K562 (cell line): Measurements from ENCODE around the gene PHF10. TPM values are rescaled to one million over a fixed set of nuclear protein-coding genes. Genes with fewer than 3 reads are reported as not detected.

ENCODE experiments used
- CUX1 ChIP-seq: fragments of 200-800 bp; sonication (Bioruptor generic); IDR thresholded peaks from 2 replicates; pipeline ENCODE4 v1.6.1; 2016; ENCODE audit warnings: missing genetic modification characterization, missing compliant biosample characterization
- DDX20 ChIP-seq: fragments of 450-650 bp; IDR thresholded peaks from 2 replicates; pipeline ENCODE4 v1.6.1; 2016; ENCODE audit warnings: missing genetic modification characterization, low read depth, mild to moderate bottlenecking, missing compliant biosample characterization, moderate library complexity
- EP400 ChIP-seq: fragments of 450-650 bp; IDR thresholded peaks from 2 replicates; pipeline ENCODE4 v1.6.1; 2017; ENCODE audit warnings: antibody characterized with exemption, mild to moderate bottlenecking, moderate library complexity
- HDGF ChIP-seq: fragments of 450-650 bp; IDR thresholded peaks from 2 replicates; pipeline ENCODE4 v1.6.1; 2016
- HNRNPL ChIP-seq: fragments of 200-400 bp; formaldehyde crosslinking; IDR thresholded peaks from 2 replicates; pipeline ENCODE4 v1.6.1; 2017; ENCODE audit warnings: low read depth, mild to moderate bottlenecking, low read length
- HNRNPLL ChIP-seq: fragments of 200-400 bp; formaldehyde crosslinking; IDR thresholded peaks from 2 replicates; pipeline ENCODE4 v1.6.1; 2017; ENCODE audit warnings: low read length, low read depth, mild to moderate bottlenecking; ENCODE audit not compliant: poor library complexity, severe bottlenecking
- IRF2 ChIP-seq: sonication (generic); formaldehyde crosslinking; IDR thresholded peaks from 2 replicates; pipeline ENCODE4 v1.8.1; 2022; ENCODE audit warnings: mild to moderate bottlenecking, missing genetic modification reagents
- IRF9 ChIP-seq: fragments of 450-650 bp; IDR thresholded peaks from 2 replicates; pipeline ENCODE4 v1.6.1; 2016; ENCODE audit warnings: missing biosample characterization, missing genetic modification characterization
- KDM5B ChIP-seq: fragments of 200-600 bp; sonication (generic); IDR thresholded peaks from 2 replicates; pipeline ENCODE4 v1.6.1; 2012; ENCODE audit warnings: low read depth, mild to moderate bottlenecking, moderate library complexity, low read length, control low read depth, inconsistent platforms; ENCODE audit not compliant: insufficient replicate concordance
- LCOR ChIP-seq: sonication (generic); formaldehyde crosslinking; IDR thresholded peaks from 2 replicates; pipeline ENCODE4 v1.8.0; 2022; ENCODE audit warnings: mild to moderate bottlenecking, missing genetic modification reagents
- NFYB ChIP-seq: IDR thresholded peaks from 2 replicates; pipeline ENCODE4 v1.6.1; 2011; ENCODE audit warnings: mild to moderate bottlenecking, moderate library complexity; ENCODE audit not compliant: insufficient read length; ENCODE audit errors: extremely low read depth
- NR3C1 ChIP-seq: sonication (generic); formaldehyde crosslinking; IDR thresholded peaks from 2 replicates; pipeline ENCODE4 v1.8.1; 2022; ENCODE audit warnings: missing genetic modification reagents
- NRF1 ChIP-seq, 2 experiments: fragments of 450-650 bp; IDR thresholded peaks in 1 of 2; conservative IDR thresholded peaks in 1 of 2; 2 replicates each; pipeline ENCODE4 v1.6.1; 2014; ENCODE audit warnings: mild to moderate bottlenecking in 2 of 2
- PCBP1 ChIP-seq: fragments of 200-400 bp; formaldehyde crosslinking; IDR thresholded peaks from 2 replicates; pipeline ENCODE4 v1.6.1; 2018; ENCODE audit warnings: mild to moderate bottlenecking, low read depth, low read length; ENCODE audit not compliant: poor library complexity, severe bottlenecking
- RBFOX2 ChIP-seq: fragments of 200-400 bp; formaldehyde crosslinking; IDR thresholded peaks from 2 replicates; pipeline ENCODE4 v1.6.1; 2017; ENCODE audit warnings: low read depth, mild to moderate bottlenecking, low read length, moderate library complexity
- RHOXF2B ChIP-seq: fragments of 250-450 bp; sonication (Bioruptor Pico); conservative IDR thresholded peaks from 2 replicates; pipeline ENCODE4 v1.5.1; 2021
- TBP ChIP-seq: optimal IDR thresholded peaks from 2 replicates; pipeline ENCODE3; 2011; ENCODE audit warnings: low read depth, low read length, improper control_type of control experiment
- TEAD1 ChIP-seq, 2 experiments: fragments of 450-650 bp in 1 of 2; sonication (generic) in 1 of 2; formaldehyde crosslinking; IDR thresholded peaks; 2 replicates each; pipeline versions ENCODE4 v1.4.0 to v1.8.0; 2020 to 2022; ENCODE audit warnings: mild to moderate bottlenecking in 2 of 2, missing genetic modification reagents in 1 of 2
- TGIF2 ChIP-seq: sonication (generic); formaldehyde crosslinking; IDR thresholded peaks from 2 replicates; pipeline ENCODE4 v1.8.1; 2022; ENCODE audit warnings: mild to moderate bottlenecking, missing genetic modification reagents, moderate library complexity
- ZNF740 ChIP-seq, 3 experiments: fragments of 200-800 bp in 1 of 3; sonication (Bioruptor generic) in 1 of 3; sonication (generic) in 1 of 3; formaldehyde crosslinking in 1 of 3; IDR thresholded peaks; 2 replicates each; pipeline versions ENCODE4 v1.6.1 to v1.8.0; 2016 to 2022; ENCODE audit warnings: mild to moderate bottlenecking in 2 of 3, missing compliant biosample characterization in 2 of 3, missing genetic modification characterization in 2 of 3, missing genetic modification reagents in 1 of 3
- polyA plus RNA-seq, 8 experiments: library from polyadenylated mRNA; depleted of rRNA in 4 of 8; stranded (reverse) in 5 of 8; unstranded in 3 of 8; fragments of >200 nt; fragmentation: Nextera tagmentation in 2 of 8; fragmentation: Illumina TruSeq in 1 of 8; extraction: Ambion mirVana in 2 of 8; extraction: Trizol in 1 of 8; gene quantifications; 2 replicates each; pipeline versions ENCODE4 v1.2.1 to v1.2.3, GENCODE V29; 2011 to 2014; ENCODE audit warnings: inconsistent platforms in 1 of 8, missing spikeins in 1 of 8
- total RNA-seq, 7 experiments: library from RNA; depleted of rRNA in 6 of 7; stranded (reverse); fragments of >200 nt in 6 of 7; fragmentation: Illumina TruSeq in 2 of 7; extraction: Trizol in 2 of 7; gene quantifications; 2 replicates each; pipeline versions ENCODE4 v1.2.1 to v1.2.3, GENCODE V29; 2011 to 2021; ENCODE audit warnings: low replicate concordance in 1 of 7

Gene PHF10
- total and polyA plus RNA-seq, 9 of the 15 experiments (the other 6 are each of a cell fraction or from before 2014, with no cell fraction given), result 23.9 to 88.9 (median 46.0) TPM

- TF ChIP-seq IRF9 (tag), result no peak
- TF ChIP-seq CUX1 (CRISPR knock-in tag), result 0 out of 2 replicates have a peak, but pooled peaks have one; percentile 28
- peak; percentile 64 for TF ChIP-seq ZNF740 (CRISPR knock-in tag; IDR thresholded peaks at IDR 0.05)
- no peak; a peak in 1 of 4 replicates for TF ChIP-seq ZNF740 (tag; IDR thresholded peaks at IDR 0.05)
- TF ChIP-seq RHOXF2B (CRISPR knock-in tag), result 0 out of 2 replicates have a peak, but pooled peaks have one; percentile 37
- peak; percentile 76 for TF ChIP-seq HNRNPLL
- peak; percentile 83; the same call in 1 of the 2 replicates for TF ChIP-seq NR3C1 (CRISPR knock-in tag)
- TF ChIP-seq TBP, result peak; percentile 38
- TF ChIP-seq LCOR, result 0 out of 2 replicates have a peak, but pooled peaks have one; percentile 64
- TF ChIP-seq HNRNPL, result peak; percentile 75
- peak in 1 of 2 experiments; percentile 66; a peak in 1 of 4 replicates for TF ChIP-seq TEAD1 (CRISPR knock-in tag; IDR thresholded peaks at IDR 0.05)
- TF ChIP-seq IRF2 (CRISPR knock-in tag), result peak; percentile 35; the same call in 1 of the 2 replicates
- TF ChIP-seq TGIF2 (CRISPR knock-in tag), result peak; percentile 79; the same call in 1 of the 2 replicates
- TF ChIP-seq NRF1 (conservative IDR thresholded peaks at IDR 0.05 in 1 of 2, IDR thresholded peaks at IDR 0.05 in 1 of 2), result peak in 1 of 2 experiments; percentile 27; a peak in 3 of 4 replicates
- TF ChIP-seq KDM5B, result peak; percentile 24
- no peak for TF ChIP-seq NFYB
- peak; percentile 78 for TF ChIP-seq PCBP1
- TF ChIP-seq DDX20, result no peak
- peak; percentile 85; the same call in 1 of the 2 replicates for TF ChIP-seq EP400
- TF ChIP-seq HDGF, result no peak
- TF ChIP-seq RBFOX2, result peak; percentile 95
Measured at GRCh38 chr6:169724494-169725124, at the start of gene PHF10 (continued).
